Neural crest cell (in vitro differentiated cells): ENCODE measurements around the gene RHBDD2. TPM values are rescaled to one million over a fixed set of nuclear protein-coding genes. Genes with fewer than 3 reads are reported as not detected.
"Not testable (repeated sequence)": the region's sequence is repeated elsewhere in the genome, so short reads cannot be mapped to it uniquely, and the experiment has no call there.

Source experiments
- DNase-seq: peaks from one replicate; pipeline ENCODE4 v3.0.0; 2021; ENCODE audit warnings: low read depth, mixed read lengths, low spot score
- H3K27ac Mint-ChIP-seq: one replicate; pipeline ENCODE4 v1.8.0; 2021; ENCODE audit warnings: mild to moderate bottlenecking, mixed read lengths; ENCODE audit not compliant: unreplicated experiment
- H3K27me3 Mint-ChIP-seq: 2 replicates; pipeline ENCODE4 v1.8.0; 2021; ENCODE audit warnings: low read depth, mild to moderate bottlenecking, mixed read lengths
- H3K36me3 Mint-ChIP-seq: 2 replicates; pipeline ENCODE4 v1.8.0; 2021; ENCODE audit warnings: low read depth, mild to moderate bottlenecking, mixed read lengths
- H3K4me1 Mint-ChIP-seq: 2 replicates; pipeline ENCODE4 v1.8.0; 2021; ENCODE audit warnings: mixed read lengths
- H3K4me3 Mint-ChIP-seq: one replicate; pipeline ENCODE4 v1.8.0; 2021; ENCODE audit warnings: mild to moderate bottlenecking, mixed read lengths
- H3K9me3 Mint-ChIP-seq: 2 replicates; pipeline ENCODE4 v1.8.0; 2021; ENCODE audit warnings: mixed read lengths
- total RNA-seq: library from RNA; stranded (reverse); gene quantifications from 2 replicates; pipeline ENCODE4 v1.2.1, GENCODE V29; 2021
- TF ChIP-seq, protein P1 (sequence below): fragments of 200-600 bp; sonication (generic); conservative IDR thresholded peaks from 2 replicates; pipeline ENCODE4 v1.5.0; 2021; ENCODE audit warnings: antibody characterized with exemption, mild to moderate bottlenecking

Gene RHBDD2
- total RNA-seq, 1 donor from 2014 or later = 80.5 TPM

DNA sequence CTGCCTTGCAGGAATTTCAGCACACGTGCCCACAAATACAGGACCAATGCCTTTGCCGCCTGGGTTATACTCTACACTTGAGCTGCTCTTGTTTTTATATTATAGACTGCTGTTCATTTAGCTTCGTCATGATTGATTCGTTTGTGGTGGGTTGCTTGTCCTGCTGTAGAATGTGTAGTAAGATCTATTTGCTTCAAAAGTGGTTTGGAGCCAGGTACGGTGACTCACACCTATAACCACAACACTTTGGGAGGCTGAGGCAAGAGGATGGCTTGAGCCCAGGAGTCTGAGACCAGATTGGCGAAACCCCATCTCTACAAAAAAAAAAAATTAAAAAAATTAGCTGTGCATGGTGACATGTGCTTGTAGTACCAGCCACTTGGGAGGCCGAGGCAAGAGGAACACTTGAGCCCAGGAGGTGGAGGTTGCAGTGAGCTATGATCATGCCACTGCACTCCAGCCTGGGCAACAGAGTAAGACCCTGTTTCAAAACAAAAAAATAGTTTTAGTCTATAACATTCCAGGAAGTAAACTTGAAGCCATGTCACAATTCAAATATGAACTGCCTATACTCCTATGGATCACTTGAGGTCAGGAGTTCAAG is 9.0 kb upstream of the RHBDD2 start:
- peaks cover 4% of the 10 kb centered on the region for H3K4me1 Mint-ChIP-seq
- DNase-seq = no peak
- no peaks in the 10 kb centered on the region for H3K36me3 Mint-ChIP-seq
- H3K4me3 Mint-ChIP-seq = no peak overlapping the region
- TF ChIP-seq, protein P1, sequence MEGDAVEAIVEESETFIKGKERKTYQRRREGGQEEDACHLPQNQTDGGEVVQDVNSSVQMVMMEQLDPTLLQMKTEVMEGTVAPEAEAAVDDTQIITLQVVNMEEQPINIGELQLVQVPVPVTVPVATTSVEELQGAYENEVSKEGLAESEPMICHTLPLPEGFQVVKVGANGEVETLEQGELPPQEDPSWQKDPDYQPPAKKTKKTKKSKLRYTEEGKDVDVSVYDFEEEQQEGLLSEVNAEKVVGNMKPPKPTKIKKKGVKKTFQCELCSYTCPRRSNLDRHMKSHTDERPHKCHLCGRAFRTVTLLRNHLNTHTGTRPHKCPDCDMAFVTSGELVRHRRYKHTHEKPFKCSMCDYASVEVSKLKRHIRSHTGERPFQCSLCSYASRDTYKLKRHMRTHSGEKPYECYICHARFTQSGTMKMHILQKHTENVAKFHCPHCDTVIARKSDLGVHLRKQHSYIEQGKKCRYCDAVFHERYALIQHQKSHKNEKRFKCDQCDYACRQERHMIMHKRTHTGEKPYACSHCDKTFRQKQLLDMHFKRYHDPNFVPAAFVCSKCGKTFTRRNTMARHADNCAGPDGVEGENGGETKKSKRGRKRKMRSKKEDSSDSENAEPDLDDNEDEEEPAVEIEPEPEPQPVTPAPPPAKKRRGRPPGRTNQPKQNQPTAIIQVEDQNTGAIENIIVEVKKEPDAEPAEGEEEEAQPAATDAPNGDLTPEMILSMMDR = no peak
- no peaks in the 10 kb centered on the region for H3K27me3 Mint-ChIP-seq
- H3K27ac Mint-ChIP-seq = no peak overlapping the region
- no peaks in the 10 kb centered on the region for H3K9me3 Mint-ChIP-seq

DNA sequence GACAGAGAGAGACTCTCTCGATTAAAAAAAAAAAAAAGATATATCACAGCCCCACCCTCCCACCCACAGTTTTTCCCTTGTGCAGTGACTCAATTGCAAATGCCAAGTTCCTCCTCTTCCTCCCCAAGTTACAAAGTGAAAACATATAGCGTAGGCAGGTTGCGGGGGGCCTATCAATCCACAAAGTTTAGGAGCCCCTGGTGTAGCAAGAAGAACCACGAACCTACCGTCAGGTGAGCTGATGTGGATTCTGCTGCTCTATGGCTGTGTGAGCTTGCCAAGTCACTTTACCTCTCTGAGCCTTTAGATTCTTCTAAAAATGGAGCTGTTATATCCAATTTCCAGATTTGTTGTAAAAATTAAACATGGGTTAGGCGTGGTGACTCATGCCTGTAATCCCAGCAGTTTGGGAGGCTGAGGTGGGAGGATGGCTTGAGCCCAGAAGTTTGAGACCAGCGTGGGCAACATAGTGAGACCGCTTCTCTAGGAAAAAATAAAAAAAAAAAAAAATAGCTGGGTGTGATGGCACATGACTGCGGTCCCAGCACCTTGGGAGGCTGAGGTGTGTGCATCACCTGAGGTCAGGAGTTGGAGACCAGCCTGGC is 8.2 kb upstream of the RHBDD2 start:
- H3K27me3 Mint-ChIP-seq = no peaks in the 10 kb centered on the region
- H3K36me3 Mint-ChIP-seq = no peaks in the 10 kb centered on the region
- no peaks in the 10 kb centered on the region for H3K9me3 Mint-ChIP-seq
- no peak for DNase-seq
- H3K4me1 Mint-ChIP-seq = peaks cover 4% of the 10 kb centered on the region
- H3K4me3 Mint-ChIP-seq = no peak overlapping the region
- TF ChIP-seq, protein P1 = no peak
- H3K27ac Mint-ChIP-seq = no peak overlapping the region

DNA sequence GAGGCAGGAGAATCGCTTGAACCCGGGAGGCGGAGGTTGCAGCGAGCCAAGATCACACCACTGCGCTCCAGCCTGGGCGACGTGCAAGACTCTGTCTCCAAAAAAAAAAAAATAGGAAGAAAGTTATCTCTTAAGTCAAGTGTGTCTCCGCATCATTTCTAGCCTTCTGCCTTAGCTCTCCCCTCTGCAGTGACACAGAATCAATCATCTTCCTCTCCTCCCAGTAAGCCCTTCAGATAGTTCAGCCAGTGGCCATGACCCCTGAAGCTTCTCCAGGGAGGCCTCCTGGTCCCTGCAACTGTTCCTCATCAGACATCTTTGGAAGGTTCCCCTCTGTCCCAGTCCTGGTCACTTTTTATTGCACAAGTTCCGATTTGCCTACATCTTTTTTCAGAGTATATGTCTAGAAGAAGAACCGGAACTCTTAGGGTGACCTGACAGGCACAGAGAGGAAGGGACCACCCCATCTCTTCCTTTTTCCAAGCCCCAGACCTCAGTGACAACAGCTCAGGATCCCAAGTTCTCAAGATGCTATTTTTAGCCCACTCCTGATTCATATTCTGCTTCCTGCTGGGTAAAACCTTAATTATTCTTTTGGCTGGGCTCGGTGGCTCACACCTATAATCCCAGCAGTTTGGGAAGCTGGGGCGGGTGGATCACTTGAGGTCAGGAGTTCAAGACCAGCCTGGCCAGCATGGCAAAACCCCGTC is 6.6 kb upstream of the RHBDD2 start:
- DNase-seq = no peak
- TF ChIP-seq, protein P1 = no peak
- Mint-ChIP-seq H3K4me3 (peak overlapping the region; percentile 4), H3K27me3 (no peaks in the 10 kb centered on the region), H3K27ac (peak overlapping the region; percentile 68), H3K9me3 (no peaks in the 10 kb centered on the region), H3K4me1 (peaks cover 4% of the 10 kb centered on the region), H3K36me3 (no peaks in the 10 kb centered on the region)

DNA sequence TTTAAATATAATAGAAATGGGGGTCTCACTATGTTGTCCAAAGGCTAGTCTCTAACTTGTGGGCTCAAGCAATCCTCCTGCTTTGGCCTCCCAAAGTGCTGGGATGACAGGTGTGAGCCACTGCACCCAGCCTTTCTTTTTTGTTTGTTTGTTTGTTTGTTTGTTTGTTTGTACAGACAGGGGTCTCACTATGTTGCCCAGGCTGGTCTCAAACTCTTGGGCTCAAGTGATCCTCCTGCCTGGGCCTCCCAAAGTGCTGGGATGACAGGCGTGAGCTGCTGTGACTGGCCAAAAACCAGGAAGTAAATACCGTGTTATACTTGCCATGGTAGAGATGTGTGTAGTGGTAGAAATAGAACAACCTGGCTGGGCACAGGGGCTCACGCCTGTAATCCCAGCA is 4.7 kb upstream of the RHBDD2 start:
- not testable (repeated sequence) for H3K27me3 Mint-ChIP-seq, H3K9me3 Mint-ChIP-seq, H3K36me3 Mint-ChIP-seq

DNA sequence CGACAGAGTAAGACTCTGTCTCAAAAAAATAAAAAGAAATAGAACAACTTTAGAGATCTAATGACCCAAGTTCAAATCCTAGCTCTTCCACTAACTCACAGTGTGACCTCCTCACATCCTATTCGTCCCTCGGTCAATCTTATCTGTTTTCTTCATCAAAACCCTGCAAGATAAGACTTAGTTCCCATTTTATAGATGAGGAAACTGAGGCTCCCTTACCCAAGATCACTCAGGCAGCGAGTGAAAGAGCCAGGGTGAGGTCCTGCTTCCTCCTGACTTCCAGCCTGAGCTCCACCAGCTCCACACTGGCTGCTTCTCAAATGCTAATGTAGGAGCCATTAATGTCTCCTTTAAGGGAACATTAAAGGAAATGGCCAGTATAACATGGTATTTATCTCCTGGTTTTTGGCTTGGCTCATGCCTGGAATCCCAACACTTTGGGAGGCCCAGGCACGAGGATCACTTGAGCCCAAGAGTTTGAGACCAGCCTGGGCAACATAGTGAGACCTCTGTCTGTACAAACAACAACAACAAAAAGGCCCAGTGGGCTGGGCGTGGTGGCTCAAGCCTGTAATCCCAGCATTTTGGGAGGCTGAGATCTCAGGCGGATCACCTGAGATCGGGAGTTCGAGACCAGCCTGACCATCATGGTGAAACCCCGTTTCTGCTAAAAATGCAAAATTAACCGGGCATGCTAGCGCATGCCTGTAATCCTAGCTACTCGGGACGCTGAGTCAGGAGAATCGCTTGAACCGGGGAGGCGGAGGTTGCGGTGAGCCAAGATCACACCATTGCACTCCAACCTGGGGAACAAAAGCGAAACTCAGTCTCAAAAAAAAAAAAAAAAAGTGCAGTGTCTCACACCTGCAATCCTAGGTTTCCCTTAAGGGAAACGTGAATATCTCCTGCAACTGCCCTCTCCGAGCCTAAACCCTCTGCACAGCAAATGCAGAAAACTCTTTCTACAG is 3.4 kb upstream of the RHBDD2 start:
- no peaks in the 10 kb centered on the region for H3K9me3 Mint-ChIP-seq
- H3K4me3 Mint-ChIP-seq = no peak overlapping the region
- TF ChIP-seq, protein P1 = no peak
- no peak overlapping the region for H3K27ac Mint-ChIP-seq
- H3K27me3 Mint-ChIP-seq = no peaks in the 10 kb centered on the region
- no peaks in the 10 kb centered on the region for H3K36me3 Mint-ChIP-seq
- no peak for DNase-seq
- H3K4me1 Mint-ChIP-seq = peaks cover 24% of the 10 kb centered on the region

More for the DNA sequence above, 4.7 kb upstream of the RHBDD2 start:
- DNase-seq, H3K4me3 Mint-ChIP-seq, H3K27ac Mint-ChIP-seq: not testable (repeated sequence)
- H3K4me1 Mint-ChIP-seq = peaks cover 12% of the 10 kb centered on the region
